Muscle layer of duodenum (tissue), 2 donors: ENCODE results near the gene ETV4.
A peak's percentile ranks its signal among the peaks of the same experiment; 100 is the strongest.

ENCODE experiments used
- H3K27ac ChIP-seq: one replicate; pipeline ENCODE4 v1.7.0; 2013; ENCODE audit warnings: mild to moderate bottlenecking, low read length
- H3K27me3 ChIP-seq: one replicate; pipeline ENCODE4 v1.7.0; 2013; ENCODE audit warnings: low read depth, mild to moderate bottlenecking, control low read depth, low read length
- H3K36me3 ChIP-seq, 2 donors: one replicate each; pipeline ENCODE4 v1.7.0; 2013; ENCODE audit warnings: low read length in 2 of 2, control low read depth in 1 of 2, mild to moderate bottlenecking in 1 of 2; ENCODE audit not compliant: insufficient read depth in 2 of 2, control insufficient read depth in 1 of 2
- H3K4me1 ChIP-seq, 2 donors: one replicate each; pipeline ENCODE4 v1.7.0; 2013; ENCODE audit warnings: low read length in 2 of 2, mild to moderate bottlenecking in 2 of 2, control low read depth in 1 of 2, moderate library complexity in 1 of 2; ENCODE audit not compliant: insufficient read depth in 2 of 2, control insufficient read depth in 1 of 2
- H3K4me3 ChIP-seq, 2 donors: one replicate each; pipeline ENCODE4 v1.7.0; 2013; ENCODE audit warnings: low read length in 2 of 2, low read depth in 1 of 2, mild to moderate bottlenecking in 1 of 2
- H3K9me3 ChIP-seq, 2 donors: one replicate each; pipeline ENCODE4 v1.7.0; 2013; ENCODE audit warnings: low read length in 2 of 2, control low read depth in 1 of 2, mild to moderate bottlenecking in 1 of 2; ENCODE audit not compliant: control insufficient read depth in 1 of 2
- donor health status: healthy.

The ETV4 gene

DNA sequence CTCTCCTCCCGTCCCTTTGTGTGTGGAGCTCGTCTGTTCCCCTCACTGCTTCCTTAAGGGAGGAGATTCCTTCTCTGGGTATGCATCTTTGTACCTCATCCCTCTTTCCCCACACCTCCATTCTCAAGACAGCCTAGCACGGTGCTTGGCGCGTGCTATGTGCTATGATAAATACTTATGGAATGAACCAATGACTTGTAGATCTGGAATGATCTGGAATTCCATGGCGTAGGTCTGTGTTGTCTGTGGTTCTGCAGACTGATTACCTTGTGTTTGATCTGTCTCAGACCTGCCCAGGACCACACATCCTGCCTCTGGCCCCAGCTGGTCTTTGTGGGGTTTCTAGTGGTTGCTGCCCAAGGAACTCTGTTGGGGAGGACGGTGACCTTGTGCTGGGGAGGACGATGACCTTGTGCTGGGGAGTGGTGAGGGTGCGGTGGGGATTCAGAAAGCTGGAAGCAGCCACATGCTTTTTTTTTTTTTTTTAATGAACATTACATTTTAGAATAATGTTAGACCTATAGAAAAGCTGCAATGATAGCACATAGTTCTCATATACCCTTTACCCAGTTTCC is 33.5 kb upstream of the ETV4 start:
- Histone ChIP-seq H3K27ac (no peak overlapping the region), H3K4me1 (peaks cover 0 to 3% of the 10 kb centered on the region in 2 donors), H3K36me3 (no peaks in the 10 kb centered on the region), H3K9me3 (no peaks in the 10 kb centered on the region), H3K4me3 (no peak overlapping the region), H3K27me3 (peaks cover 3% of the 10 kb centered on the region)

DNA sequence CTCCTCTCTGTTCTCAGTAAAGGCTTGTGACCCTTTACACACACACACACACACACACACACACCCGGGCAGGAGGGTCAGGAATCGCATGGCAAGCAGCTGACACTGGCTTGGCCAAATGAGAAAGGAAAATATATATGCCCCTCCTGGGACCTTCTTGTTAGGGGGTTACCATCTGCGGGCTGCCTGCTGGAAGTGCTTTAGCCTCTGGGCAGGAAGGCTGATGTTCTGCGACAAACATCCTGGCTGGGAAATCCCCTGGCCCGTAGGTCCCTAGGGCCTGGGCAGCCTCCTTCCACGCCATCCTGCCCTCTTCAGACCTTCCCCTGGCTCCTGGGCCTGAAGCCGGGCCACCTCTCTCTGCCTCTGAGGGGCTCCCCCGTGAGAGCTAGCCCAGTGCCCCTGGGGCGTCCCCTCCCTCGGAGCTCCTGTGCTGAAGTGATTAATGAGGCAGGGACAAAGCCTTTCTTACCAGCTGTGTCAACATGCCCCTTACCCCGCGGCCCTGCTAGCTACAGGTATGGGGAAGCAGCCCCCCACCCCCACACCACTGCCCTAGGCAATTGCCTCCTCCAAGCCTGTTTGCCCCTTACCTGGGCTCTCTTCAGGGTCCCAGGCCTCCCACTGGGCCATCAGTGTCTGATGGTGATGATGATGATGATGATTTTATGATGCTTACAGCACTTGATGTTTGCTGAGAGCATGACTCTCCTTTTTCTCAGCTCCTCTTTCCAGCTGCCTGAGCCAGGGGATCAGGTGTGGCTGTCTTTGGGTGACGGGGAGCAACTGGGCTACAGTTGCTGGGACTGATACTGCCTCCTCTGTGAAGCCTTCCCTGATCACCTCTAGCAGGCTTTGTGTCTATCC is 32.8 kb upstream of the ETV4 start:
- Histone ChIP-seq H3K27ac (no peak overlapping the region), H3K4me3 (no peak overlapping the region), H3K36me3 (no peaks in the 10 kb centered on the region), H3K4me1 (peaks cover 0 to 3% of the 10 kb centered on the region in 2 donors), H3K9me3 (no peaks in the 10 kb centered on the region), H3K27me3 (peaks cover 3% of the 10 kb centered on the region)

DNA sequence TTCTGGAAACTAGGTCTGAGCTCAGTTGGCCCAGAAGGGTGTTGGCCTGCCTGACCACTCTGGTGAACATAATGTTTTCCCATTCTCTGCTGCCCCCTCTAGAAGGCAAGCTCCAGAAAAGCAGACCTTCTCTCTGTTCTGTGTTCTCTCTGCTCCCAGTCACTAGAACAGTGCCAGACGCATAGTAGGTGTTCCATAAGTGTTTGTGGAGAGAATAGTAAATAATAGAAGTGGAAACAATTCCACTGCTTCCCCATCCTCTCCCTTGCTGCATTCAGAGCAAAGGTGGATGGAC is 32.2 kb upstream of the ETV4 start:
- peaks cover 0 to 3% of the 10 kb centered on the region in 2 donors for H3K4me1 ChIP-seq
- H3K27ac ChIP-seq, result no peak overlapping the region
- no peaks in the 10 kb centered on the region for H3K9me3 ChIP-seq

DNA sequence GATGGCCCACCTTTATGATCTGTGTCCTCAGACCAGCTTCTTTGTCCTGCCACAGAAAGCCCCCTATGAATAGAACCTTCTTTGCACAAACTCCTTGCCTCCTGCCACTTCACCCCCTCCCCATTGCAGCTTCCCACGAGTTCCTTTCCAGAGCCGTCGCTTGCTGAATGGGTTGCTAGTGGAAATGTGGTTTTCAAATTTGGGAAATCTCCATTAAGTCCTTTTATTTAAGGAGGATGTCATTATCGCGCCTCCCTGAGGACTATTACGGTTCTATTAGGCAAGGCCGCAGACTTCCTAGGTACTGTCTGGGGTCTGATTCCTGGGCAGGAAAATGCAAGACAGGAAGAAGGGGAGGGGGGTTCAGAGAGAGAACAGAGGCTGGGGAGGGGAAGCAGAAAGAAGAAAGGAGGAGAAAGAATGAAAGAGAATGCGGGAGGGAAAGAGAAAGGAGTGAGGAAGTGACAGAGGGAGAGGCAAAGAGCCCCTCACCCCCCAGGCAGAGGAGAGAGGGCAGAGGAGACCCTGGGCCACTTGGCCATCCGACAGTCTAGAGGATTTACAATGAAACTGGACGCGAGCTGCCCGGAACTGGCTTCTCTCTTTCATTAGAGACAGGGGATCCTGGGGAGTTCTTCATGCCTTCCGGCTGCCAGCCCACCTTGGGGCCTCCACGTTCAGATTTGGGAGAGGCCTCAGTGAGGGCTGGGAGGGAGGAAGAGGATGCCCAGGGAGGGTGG is 31.7 kb upstream of the ETV4 start:
- Histone ChIP-seq H3K4me3 (no peak overlapping the region), H3K27ac (no peak overlapping the region), H3K36me3 (no peaks in the 10 kb centered on the region), H3K9me3 (no peaks in the 10 kb centered on the region), H3K27me3 (peaks cover 3% of the 10 kb centered on the region), H3K4me1 (peaks cover 0 to 3% of the 10 kb centered on the region in 2 donors)

More for the DNA sequence above, 32.2 kb upstream of the ETV4 start:
- Histone ChIP-seq H3K36me3 (no peaks in the 10 kb centered on the region), H3K4me3 (no peak overlapping the region), H3K27me3 (peaks cover 3% of the 10 kb centered on the region)

DNA sequence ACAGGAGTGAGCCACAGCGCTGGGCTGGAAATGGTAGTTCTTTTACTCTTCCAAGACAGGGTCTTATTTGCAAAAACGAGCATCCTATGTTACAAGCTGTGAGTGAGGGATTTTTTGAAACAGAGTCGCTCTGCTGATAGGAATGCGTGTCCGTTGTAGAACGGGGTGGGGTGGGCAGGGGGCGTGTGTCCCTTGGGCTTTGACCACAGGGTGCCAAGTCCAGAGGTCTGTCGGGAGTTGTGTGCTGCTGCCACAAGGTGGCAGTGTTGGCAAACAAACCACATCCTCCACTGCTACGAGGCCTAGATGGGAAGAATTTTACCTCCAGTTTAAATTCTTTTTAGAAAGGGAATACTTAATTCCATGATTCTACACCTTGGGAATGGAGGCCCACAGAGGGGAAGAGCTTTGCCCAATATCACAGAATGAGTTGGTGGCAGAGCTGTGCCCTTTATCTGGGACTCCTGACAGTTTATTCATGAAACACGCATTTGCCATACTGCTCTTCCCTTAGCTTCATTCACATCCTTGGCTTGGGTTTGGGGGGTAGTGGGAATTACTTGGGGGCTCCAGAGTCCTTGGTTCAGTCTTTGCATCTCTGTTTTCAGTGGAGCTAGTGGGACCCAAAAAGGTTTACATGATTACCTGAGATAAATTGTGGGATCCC is 30.6 kb upstream of the ETV4 start:
- Histone ChIP-seq H3K9me3 (no peaks in the 10 kb centered on the region), H3K27ac (no peak overlapping the region), H3K36me3 (no peaks in the 10 kb centered on the region), H3K4me3 (no peak overlapping the region), H3K4me1 (peaks cover 0 to 3% of the 10 kb centered on the region in 2 donors), H3K27me3 (no peaks in the 10 kb centered on the region)

DNA sequence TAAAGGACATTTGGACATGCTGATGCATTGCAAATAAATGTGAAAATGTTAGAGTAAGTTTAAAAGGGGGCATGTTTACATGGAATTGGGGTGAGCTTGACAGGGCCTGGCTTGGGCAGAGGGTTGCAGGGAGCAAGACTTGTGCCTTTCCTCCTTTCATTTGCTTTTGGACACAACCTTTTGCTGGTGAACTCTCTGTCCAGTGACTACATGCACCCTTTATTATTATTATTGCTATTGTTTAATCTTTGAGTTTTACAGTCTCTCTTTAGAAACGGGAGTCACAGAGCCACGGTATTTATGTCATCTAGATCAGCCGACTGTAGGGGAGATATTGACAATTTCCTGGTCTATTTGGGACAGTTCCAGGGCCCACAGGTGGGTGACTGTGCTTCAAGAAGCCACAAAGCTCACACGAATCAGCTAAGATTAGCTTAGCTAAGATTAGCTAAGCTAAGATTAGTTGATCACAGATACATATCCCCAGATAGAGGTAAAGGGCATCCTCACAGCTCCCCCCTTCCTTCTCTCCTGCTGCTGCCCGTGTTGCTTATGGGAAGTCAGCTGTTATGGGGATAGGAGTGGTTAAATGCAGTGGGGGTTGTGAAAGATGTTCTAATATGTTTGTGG is 28.9 kb upstream of the ETV4 start:
- no peaks in the 10 kb centered on the region for H3K36me3 ChIP-seq
- H3K4me1 ChIP-seq, result no peaks in the 10 kb centered on the region
- H3K9me3 ChIP-seq, result no peaks in the 10 kb centered on the region
- no peak overlapping the region for H3K4me3 ChIP-seq
- no peaks in the 10 kb centered on the region for H3K27me3 ChIP-seq
- H3K27ac ChIP-seq, result no peak overlapping the region

DNA sequence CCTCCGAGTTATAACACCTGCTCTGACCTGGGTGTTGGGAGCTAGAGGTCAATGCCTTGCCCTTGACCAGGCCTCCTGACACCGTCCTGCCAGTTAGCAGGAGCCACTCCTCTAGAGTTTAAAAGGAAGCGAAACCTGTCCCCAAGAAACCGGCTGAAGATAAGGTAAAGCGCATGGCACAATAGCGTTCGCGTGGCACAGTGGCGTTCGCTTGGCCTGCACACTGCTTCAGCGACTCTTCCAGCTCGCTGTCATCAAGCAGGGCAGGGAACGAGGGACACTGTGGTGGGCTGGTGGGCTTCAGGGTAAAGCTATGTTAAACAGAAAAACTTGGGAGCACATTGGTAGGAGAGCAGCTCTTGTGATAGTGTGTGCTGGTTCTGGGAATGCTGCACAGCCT is 28.2 kb upstream of the ETV4 start:
- H3K36me3 ChIP-seq, result no peaks in the 10 kb centered on the region
- H3K9me3 ChIP-seq, result no peaks in the 10 kb centered on the region
- H3K4me1 ChIP-seq, result no peaks in the 10 kb centered on the region
- H3K4me3 ChIP-seq, result no peak overlapping the region
- H3K27ac ChIP-seq, result peak overlapping the region; percentile 51
- H3K27me3 ChIP-seq, result no peaks in the 10 kb centered on the region

DNA sequence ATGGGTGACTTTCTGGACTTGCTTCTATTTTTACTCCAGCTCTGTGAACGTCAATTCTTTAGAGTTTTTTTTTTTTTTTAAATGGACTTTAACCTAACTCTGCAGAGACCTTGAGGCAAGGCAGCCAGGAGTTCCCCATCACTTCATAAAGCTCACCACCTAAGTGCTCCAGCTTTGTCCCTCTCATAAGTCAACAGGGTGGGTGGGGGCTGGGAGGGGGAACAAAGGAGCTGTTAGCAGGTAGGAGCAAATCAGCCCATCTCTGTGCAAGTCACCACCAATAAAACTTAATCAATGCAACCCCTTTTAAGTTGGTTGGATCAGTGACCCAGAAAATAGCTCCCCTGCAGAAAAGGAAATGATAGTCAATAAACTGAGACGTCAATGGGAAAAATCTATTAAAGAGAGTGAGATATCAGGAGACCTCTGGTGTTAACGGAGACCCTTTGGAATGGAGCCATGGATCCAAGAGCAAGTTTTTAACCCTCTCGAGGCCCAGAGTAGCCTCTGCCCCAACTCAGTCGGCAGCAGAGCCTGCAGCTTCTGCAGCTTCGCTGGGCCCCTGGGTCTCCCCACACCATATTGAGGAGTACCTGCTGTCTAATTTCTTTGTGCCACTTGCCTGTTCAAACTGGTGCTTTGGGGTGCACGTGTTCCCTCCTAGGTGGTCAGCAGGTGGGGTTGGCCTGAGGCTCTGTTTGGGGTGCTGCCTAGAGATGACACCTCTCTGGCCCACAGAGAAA is 27.6 kb upstream of the ETV4 start:
- Histone ChIP-seq H3K9me3 (no peaks in the 10 kb centered on the region), H3K4me3 (no peak overlapping the region), H3K4me1 (no peaks in the 10 kb centered on the region), H3K36me3 (no peaks in the 10 kb centered on the region), H3K27ac (peak overlapping the region; percentile 51), H3K27me3 (no peaks in the 10 kb centered on the region)

DNA sequence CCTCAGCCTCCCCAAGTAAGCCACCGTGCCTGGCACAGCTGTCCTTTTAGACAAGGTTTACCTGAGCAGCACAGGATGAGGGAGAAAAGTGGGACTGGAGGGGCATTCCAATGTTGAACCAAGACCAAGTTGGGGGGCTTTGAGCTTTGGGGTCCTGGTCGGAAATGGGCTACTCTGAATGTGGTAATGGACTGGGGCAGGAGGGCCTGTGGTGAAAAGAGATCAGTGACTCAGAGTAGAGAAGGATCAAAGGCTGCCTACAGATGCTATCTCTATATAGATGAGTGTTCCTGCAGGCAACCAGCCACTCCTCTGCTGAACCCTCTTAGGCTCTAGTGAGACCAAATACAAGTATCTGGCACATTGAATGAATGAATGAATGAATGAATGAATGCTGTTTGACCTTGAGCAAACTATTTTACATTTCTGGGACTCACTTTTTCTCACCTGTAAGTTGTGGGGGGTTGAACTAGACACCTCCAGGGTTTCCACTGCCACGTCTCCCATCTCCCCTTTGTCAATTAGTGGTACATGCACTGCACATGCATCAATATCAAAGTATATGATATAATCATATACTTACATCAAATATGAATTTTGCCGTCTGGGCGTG is 26.3 kb upstream of the ETV4 start:
- Histone ChIP-seq H3K4me3 (no peak overlapping the region), H3K27me3 (no peaks in the 10 kb centered on the region), H3K27ac (no peak overlapping the region), H3K9me3 (no peaks in the 10 kb centered on the region), H3K36me3 (no peaks in the 10 kb centered on the region), H3K4me1 (no peaks in the 10 kb centered on the region)

DNA sequence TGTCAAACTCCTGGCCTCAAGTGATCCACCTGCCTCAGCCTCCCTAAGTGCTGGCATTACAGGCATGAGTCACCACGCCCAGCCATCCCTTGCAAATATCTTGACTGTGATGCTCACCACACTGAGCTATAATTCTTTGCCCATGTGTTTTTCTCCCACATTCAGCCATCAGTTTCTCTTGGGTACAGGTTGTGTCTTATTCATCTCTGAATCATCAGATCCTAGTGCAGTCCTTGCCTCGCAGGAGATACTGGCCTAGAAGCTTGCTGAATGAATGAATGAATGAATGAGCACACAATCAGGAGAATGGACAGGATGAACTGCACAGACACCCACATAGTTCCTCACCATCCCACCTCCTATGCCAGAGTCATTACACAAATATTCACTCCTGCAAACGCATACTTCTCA is 24.4 kb upstream of the ETV4 start:
- H3K27ac ChIP-seq, result no peak overlapping the region
- no peak overlapping the region for H3K4me3 ChIP-seq
- no peaks in the 10 kb centered on the region for H3K36me3 ChIP-seq
- no peaks in the 10 kb centered on the region for H3K27me3 ChIP-seq
- H3K4me1 ChIP-seq, result no peaks in the 10 kb centered on the region
- no peaks in the 10 kb centered on the region for H3K9me3 ChIP-seq
